ENCODE measurements around the gene DEXI.
"Not testable (repeated sequence)": the region's sequence is repeated elsewhere in the genome, so short reads cannot be mapped to it uniquely, and the experiment has no call there.

Gene DEXI

GRCh38 chr16:10941935-10942351, 325 bp downstream of the DEXI start:
- in situ Hi-C loops (cut with HindIII; ENCODE audit: low sequenced_read_pairs) = not testable (repeated sequence)

GRCh38 chr16:10941127-10941933, 938 bp downstream of the DEXI start:
- in situ Hi-C loops (cut with HindIII; ENCODE audit: low sequenced_read_pairs) = no loop called here

DNA sequence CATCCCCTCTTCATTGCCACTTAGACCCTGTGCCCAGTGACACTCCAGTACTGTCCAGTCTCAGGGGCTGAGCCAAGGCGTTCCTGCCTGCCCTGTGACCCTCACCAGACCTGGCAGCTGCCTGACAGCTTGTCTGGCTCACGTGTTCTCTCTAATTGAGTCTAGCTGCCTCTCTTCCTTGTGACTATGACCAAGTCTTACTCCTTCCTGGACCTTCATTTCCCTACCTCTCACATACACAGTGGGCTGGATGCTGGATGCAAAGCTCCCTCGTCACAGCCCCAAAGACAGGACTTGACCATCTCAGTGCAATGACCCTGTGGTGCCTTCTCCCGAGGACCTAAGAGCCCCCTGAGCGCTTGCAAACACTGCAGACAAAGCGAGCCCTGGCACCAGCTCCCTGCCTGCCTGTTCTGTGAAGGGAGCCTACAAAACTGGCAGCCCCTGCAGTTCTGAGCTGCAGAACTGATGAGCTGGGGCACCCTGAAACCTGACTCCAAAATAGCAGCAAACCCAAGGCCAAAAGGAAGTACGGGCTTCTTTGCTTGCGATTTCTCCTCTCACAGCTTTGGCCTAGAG, 1.7 kb downstream of the DEXI start:
- in situ Hi-C loops (cut with HindIII; ENCODE audit: low sequenced_read_pairs) = no loop called here

- in situ Hi-C loops (cut with HindIII; ENCODE audit: low sequenced_read_pairs) = no loop called here
Observed at GRCh38 chr16:10939649-10940234, 2.5 kb downstream of the DEXI start.

DNA sequence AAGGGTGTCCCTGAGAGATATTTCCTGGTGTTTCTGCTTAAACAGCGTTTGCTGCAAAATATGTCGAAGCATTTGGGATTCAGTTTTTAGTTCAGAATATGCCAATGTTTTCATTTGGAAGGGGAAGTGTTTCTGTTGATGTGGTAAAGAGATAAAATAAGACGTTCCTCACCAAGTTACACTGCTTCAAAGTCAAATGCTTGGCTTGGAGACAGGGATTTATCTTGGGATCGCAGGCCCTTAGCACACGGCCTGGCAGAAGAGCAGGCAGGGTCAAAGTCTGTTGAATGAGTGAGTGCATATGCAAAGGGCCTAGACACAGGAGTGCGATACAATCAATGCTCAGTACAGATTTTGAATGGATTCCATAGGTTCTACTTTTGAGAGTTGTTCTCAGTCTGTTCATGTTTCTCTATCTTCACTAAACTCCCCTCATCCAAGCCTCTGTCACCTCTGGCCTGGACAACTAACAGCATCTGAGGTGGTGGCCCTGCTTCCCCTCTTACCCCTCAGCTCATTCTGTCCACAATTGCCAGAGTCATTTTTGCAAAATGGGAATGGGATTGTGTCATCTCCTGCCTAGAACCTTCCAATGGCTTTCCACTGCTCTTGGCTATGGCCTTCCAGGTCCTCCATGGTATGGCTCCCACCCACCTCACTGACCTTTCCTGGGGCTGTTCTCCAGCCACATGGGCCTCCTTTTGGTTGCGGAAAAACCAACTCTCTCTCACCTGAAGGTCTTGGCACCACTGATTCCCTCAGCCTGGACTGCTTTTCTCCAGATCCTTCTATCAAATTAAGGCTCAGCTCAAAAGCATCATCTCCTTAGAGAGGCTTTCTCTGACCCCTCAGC, 3.2 kb downstream of the DEXI start:
- in situ Hi-C loops (cut with HindIII; ENCODE audit: low sequenced_read_pairs) = no loop called here

DNA sequence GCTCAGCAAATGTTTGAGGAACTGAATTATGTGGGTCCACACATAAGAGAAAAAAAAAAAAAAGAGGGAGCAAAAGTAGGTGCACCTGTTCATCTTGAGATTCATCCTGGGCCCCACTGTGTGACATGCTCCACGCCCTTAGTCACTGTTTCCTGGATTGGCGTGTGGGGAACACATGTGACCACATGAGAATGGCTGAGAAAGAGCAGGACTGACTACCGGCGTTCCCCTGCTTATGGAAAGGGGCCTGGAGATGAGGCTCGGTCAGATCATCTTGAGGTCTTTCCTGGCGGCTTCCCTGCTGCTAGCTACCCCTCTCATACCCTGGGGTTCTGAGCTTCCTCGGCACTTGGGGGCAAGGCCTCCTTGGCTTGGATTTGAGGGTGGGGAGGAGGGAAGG, 3.9 kb downstream of the DEXI start:
- in situ Hi-C loops (cut with HindIII; ENCODE audit: low sequenced_read_pairs) = no loop called here

DNA sequence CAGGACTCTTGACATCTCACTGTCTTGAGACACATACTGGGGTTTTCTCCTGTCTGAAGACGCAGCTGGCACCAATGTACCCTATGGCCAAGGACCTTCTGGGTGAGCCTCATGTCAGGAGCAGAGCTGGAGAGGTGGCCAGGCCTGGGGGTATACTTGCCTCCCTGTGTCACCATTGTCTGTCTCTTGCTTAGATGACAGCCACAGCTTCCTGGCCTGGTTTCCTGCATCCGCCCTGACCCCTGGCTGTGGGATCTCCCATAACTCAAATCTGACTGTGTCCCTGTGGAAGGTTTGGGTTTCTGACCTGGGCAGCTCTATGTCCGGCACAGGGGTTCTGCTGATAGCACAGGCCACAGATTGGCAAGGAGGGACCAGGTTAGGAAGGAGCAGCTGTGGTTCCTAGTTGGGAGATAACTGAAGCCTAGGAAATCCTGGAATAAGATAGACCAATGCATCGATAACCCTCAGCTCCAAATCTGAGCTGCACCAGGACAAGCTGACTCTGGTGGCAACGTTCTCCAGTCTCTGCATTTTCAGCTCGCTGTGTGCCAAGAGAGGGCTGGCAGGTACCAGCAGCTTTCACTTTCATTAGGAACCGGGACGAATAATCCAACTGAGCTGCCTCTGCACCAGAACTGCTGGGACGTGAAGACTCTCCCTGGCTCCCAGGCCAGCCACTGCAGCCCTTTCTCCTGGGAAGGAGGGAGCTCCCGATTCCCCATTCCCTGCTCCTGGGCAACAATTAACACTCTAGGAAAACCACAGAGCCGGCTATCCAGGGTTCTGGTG, 5.0 kb downstream of the DEXI start:
- in situ Hi-C loops (cut with HindIII; ENCODE audit: low sequenced_read_pairs) = no loop called here

- in situ Hi-C loops (cut with HindIII; ENCODE audit: low sequenced_read_pairs) = no loop called here
Observed at GRCh38 chr16:10936272-10936984, 5.8 kb downstream of the DEXI start.

DNA sequence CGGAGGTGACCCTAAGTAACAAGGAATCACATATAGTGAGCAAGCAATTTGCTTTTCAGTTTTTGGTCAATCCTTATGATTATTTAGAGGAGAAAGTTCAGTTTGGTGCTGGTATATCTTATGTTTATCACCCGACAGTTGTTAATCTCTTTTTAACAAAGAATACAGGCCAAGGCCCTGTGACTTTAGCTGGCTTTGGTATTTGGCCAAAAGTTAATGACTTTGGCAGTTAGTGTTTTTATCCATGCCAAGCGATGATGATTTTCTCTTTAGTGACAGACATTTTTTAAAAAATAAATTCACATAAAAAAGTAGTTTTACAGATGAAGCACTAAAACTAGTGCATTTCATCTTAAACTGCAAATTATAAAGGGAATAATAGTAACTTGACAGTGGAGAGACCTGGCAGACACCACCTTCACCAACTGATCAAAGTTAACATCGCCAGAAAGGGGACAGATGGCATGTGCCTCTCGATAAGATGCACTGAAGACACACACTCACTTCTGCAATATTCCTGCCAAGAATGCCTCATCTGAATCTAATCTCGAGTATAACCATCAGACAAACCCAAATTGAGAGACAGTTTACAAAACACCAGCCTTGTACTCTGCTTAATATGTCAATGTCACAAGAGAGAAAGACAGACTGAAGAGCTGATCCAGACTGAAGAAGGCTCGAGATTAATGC, 6.9 kb downstream of the DEXI start:
- in situ Hi-C loops (cut with HindIII; ENCODE audit: low sequenced_read_pairs) = no loop called here

DNA sequence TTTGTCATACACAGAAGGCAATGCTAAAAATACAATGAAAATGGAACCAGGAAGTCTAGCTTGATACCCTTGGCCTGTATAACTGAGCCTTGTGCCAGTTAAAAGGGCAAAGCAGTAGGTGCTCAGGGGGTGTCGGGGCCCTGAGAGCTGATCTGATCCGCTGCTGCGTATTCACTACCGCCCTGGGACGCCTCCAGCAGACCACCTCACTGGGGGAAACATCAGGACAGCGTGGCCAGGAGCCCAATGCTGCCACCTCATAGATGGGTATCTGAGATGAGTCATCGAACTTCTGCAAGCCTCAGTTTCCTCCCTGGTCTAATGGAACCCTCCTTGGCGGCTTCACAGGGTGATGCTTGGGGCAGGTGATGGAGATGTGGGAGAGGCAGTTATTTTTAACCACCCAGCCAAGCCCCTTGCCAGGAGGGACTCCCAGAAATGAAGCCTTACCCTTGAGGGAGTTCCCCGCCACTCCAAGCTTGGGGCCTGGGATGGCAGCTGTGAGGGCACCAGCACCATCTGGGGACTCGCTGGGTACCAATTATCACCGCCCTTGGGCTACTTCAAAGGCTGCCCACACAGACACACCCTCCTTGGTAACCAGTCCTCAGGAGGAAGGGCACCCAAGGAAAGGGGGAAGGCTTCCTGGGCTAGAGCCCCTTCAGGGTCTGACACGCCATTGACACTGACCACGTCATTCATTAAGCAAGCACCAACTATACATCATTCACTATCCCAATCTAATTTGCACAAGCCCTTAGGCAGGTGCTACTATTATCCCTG, 7.8 kb downstream of the DEXI start:
- in situ Hi-C loops (cut with HindIII; ENCODE audit: low sequenced_read_pairs) = no loop called here

DNA sequence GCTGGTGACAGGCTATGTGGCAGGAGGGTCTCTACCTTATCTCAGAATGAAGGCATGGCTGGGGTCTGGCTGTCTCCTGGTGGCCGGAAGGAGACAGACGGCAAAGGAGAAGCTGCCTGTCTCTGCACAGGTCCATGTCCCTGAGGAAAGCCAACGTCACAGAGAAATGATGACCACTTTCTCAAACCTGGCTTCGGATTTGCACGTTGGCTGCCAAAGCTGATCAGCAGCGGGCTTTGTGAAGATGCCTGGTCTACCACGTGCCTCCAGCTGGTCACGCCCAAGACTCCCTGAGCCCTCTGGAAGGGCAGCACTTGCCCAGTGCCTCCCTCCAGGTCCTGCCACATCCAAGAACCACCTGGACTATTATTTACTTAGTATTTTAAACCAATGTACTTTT, 8.4 kb downstream of the DEXI start:
- in situ Hi-C loops (cut with HindIII; ENCODE audit: low sequenced_read_pairs) = no loop called here

DNA sequence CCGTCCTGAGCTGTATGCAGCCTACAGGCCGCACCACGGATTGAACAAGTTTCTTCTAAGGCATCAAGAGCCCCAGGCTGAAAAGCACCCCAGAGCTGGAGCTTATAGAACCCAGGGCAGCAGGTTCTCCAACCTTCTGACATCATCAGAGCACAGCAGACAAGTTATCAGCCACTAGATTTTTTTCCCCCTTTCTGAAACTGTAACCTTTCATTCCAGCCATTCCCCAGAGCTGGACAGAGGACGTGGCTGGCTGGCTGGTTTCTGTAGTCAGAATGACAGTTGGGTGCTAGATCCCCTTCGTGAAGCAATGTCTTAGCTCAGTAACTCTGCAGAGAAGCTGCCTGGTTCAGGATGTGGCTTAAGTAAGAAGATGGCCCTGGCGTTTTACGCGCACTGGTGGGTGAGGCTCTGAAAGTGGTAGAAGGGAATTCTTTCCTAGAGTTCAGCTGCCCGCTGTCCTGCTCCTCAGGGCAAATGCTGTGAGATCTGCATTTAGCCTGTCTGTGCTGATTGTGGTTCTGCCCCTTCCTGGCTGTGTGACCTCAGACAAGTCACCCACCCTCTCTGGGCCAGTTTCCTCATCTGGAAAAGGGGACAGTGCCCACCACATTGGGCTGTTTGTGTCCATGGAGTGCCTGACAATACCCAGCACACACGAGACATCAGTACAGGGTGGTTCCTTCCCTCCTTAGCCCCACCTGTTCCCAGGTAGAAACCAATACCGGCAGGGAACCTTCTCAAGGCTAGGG, 9.1 kb downstream of the DEXI start:
- in situ Hi-C loops (cut with HindIII; ENCODE audit: low sequenced_read_pairs) = no loop called here

GRCh38 chr16:10931977-10932632, 10.2 kb downstream of the DEXI start:
- in situ Hi-C loops (cut with HindIII; ENCODE audit: low sequenced_read_pairs) = no loop called here

GRCh38 chr16:10931134-10931533, 11.1 kb downstream of the DEXI start:
- in situ Hi-C loops (cut with HindIII; ENCODE audit: low sequenced_read_pairs) = no loop called here

GRCh38 chr16:10930755-10931093, 11.5 kb downstream of the DEXI start:
- in situ Hi-C loops (cut with HindIII; ENCODE audit: low sequenced_read_pairs) = no loop called here

DNA sequence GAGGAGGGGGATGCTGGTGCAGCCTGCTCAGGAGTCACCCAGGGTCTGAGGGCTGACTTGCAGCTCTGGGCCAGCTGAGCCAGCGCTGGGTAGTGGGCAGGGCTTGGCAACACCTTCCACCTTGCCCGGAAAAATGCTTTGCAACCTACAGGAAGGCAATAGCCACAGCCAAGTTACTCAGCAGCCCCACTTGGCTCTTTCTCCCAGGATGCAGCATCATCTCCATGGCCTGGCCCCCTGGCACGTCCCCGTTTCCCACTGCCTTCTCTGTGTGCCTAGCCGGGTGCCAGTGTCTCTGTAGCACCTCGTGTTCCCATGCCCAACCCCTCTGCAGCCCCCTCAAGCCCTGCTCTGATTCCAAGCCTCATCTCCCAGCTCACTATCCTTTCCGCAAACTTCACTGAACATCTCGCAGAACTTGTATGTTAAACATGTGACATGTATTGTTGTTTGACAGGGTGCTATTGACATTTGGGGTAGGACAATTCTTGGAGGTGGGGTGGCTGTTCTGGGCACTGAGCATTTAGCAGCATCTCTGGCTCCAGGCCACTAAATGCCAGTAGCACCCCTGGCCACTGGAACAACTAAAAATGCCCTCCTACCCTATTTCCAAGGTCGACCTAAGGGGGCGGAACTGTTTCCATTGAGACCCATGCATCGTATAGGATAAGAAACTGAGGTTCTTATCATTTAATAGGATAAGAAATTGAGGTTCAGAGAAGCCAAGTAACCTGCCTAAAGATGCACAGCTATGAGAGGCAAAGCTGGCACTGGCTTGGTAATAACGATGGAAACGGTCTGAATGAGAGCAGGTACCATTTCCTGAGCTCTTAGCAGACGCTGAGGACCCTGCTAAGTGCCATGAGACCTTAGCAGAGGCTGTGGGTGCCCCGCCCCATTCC, 12.2 kb downstream of the DEXI start:
- in situ Hi-C loops (cut with HindIII; ENCODE audit: low sequenced_read_pairs) = no loop called here
